Neuronal stem cell (in vitro differentiated cells): ENCODE results near the gene LRRTM4.

Source experiments
- DNase-seq: peaks from one replicate; pipeline ENCODE4 v3.0.0-alpha.2; 2013; ENCODE audit warnings: low spot score
- H2AFZ ChIP-seq: one replicate; pipeline ENCODE4 v1.6.1; 2013; ENCODE audit warnings: mild to moderate bottlenecking, low read length, inconsistent platforms
- H2AK5ac ChIP-seq: 2 replicates; pipeline ENCODE4 v1.6.1; 2013; ENCODE audit warnings: low read depth, mild to moderate bottlenecking, inconsistent platforms, low read length, moderate library complexity, mixed read lengths
- H2BK120ac ChIP-seq: 2 replicates; pipeline ENCODE4 v1.6.1; 2013; ENCODE audit warnings: low read depth, mild to moderate bottlenecking, inconsistent platforms, low read length, moderate library complexity, mixed read lengths
- H2BK12ac ChIP-seq: one replicate; pipeline ENCODE4 v1.6.1; 2013; ENCODE audit warnings: low read length, inconsistent platforms
- H2BK15ac ChIP-seq: 2 replicates; pipeline ENCODE4 v1.6.1; 2013; ENCODE audit warnings: mild to moderate bottlenecking, low read length, inconsistent platforms, mixed read lengths
- H2BK5ac ChIP-seq: one replicate; pipeline ENCODE4 v1.6.1; 2013; ENCODE audit warnings: inconsistent platforms, mild to moderate bottlenecking, low read length, moderate library complexity
- H3K14ac ChIP-seq: one replicate; pipeline ENCODE4 v1.6.1; 2013; ENCODE audit warnings: low read length, inconsistent platforms
- H3K18ac ChIP-seq: 2 replicates; pipeline ENCODE4 v1.6.1; 2013; ENCODE audit warnings: low read length, inconsistent platforms
- H3K23ac ChIP-seq: 2 replicates; pipeline ENCODE4 v1.6.1; 2013; ENCODE audit warnings: low read depth, mild to moderate bottlenecking, mixed read lengths, low read length, inconsistent platforms; ENCODE audit not compliant: poor library complexity
- H3K27ac ChIP-seq: replicated peaks from 3 replicates; pipeline ENCODE4 v1.5.1; 2013; ENCODE audit warnings: low read length, inconsistent platforms
- H3K27me3 ChIP-seq, 3 experiments: 2 replicates each; pipeline ENCODE4 v1.6.1; 2013; ENCODE audit warnings: low read length in 3 of 3, mild to moderate bottlenecking in 2 of 3, inconsistent platforms in 1 of 3, low read depth in 1 of 3, mixed read lengths in 1 of 3, moderate library complexity in 1 of 3; ENCODE audit not compliant: control insufficient read depth in 3 of 3, insufficient read depth in 3 of 3
- H3K36me3 ChIP-seq, 2 donors: replicated peaks in 1 of 2; 2 replicates each; pipeline ENCODE4 v1.6.1; 2013; ENCODE audit warnings: low read length in 2 of 2; ENCODE audit not compliant: control insufficient read depth in 2 of 2, insufficient read depth in 2 of 2
- H3K4ac ChIP-seq: 2 replicates; pipeline ENCODE4 v1.6.1; 2013; ENCODE audit warnings: inconsistent platforms, mild to moderate bottlenecking, low read length, moderate library complexity
- H3K4me1 ChIP-seq, 2 donors: 1 replicate in 1 of 2; 2 replicates in 1 of 2; pipeline ENCODE4 v1.6.1; 2013; ENCODE audit warnings: low read length in 2 of 2, low read depth in 1 of 2; ENCODE audit not compliant: control insufficient read depth in 2 of 2, insufficient read depth in 1 of 2
- H3K4me2 ChIP-seq: one replicate; pipeline ENCODE4 v1.6.1; 2013; ENCODE audit warnings: mild to moderate bottlenecking, low read length, inconsistent platforms; ENCODE audit not compliant: insufficient read depth, poor library complexity, severe bottlenecking
- H3K4me3 ChIP-seq, 2 donors: 2 replicates each; pipeline ENCODE4 v1.5.1; 2013; ENCODE audit warnings: low read length in 2 of 2, mild to moderate bottlenecking in 2 of 2, inconsistent platforms in 1 of 2, moderate library complexity in 1 of 2
- H3K79me1 ChIP-seq: one replicate; pipeline ENCODE4 v1.6.1; 2013; ENCODE audit warnings: low read depth, mild to moderate bottlenecking, inconsistent platforms, low read length, moderate library complexity
- H3K9ac ChIP-seq: one replicate; pipeline ENCODE4 v1.6.1; 2013; ENCODE audit warnings: mild to moderate bottlenecking, low read depth, low read length, inconsistent platforms; ENCODE audit not compliant: poor library complexity
- H3K9me3 ChIP-seq, 2 donors: replicated peaks in 1 of 2; 2 replicates each; pipeline versions ENCODE3 to v1.6.1; 2013; ENCODE audit warnings: low read length in 2 of 2, mild to moderate bottlenecking in 2 of 2, inconsistent platforms in 1 of 2, low read depth in 1 of 2, mixed read lengths in 1 of 2, moderate library complexity in 1 of 2; ENCODE audit not compliant: control insufficient read depth in 2 of 2, insufficient read depth in 1 of 2
- H4K8ac ChIP-seq: one replicate; pipeline ENCODE4 v1.6.1; 2013; ENCODE audit warnings: low read depth, mild to moderate bottlenecking, inconsistent platforms, low read length, moderate library complexity
- H4K91ac ChIP-seq: one replicate; pipeline ENCODE4 v1.6.1; 2013; ENCODE audit warnings: low read length, low read depth, mild to moderate bottlenecking, inconsistent platforms; ENCODE audit not compliant: poor library complexity
- WGBS, 2 donors: extraction: QIAGEN DNeasy Blood & Tissue Kit; methylation state at CpG; one replicate each; pipeline ENCODE4 v1.1.7; 2013; ENCODE audit warnings: missing lambda C conversion rate in 2 of 2, mixed read lengths in 1 of 2; ENCODE audit not compliant: insufficient read length in 2 of 2, insufficient replicate concordance in 1 of 2; ENCODE audit errors: extremely low coverage in 2 of 2; 5-methylcytosine and 5-hydroxymethylcytosine counted together

The LRRTM4 gene

GRCh38 chr2:76998152-76998551 lies 524.0 kb downstream of the LRRTM4 start:
- H2AFZ ChIP-seq: no peak overlapping the region
- no peak overlapping the region for H3K4me2 ChIP-seq
- no peak overlapping the region for H2AK5ac ChIP-seq
- H3K36me3 ChIP-seq: no peaks in the 10 kb centered on the region
- H3K27me3 ChIP-seq: no peaks in the 10 kb centered on the region
- H3K9ac ChIP-seq: no peak overlapping the region
- no peak overlapping the region for H2BK12ac ChIP-seq
- H3K4me1 ChIP-seq: peaks cover 0 to 2% of the 10 kb centered on the region in 2 donors
- no peak overlapping the region for H2BK120ac ChIP-seq
- no peak overlapping the region for H3K14ac ChIP-seq
- no peak overlapping the region for H2BK15ac ChIP-seq
- H3K18ac ChIP-seq: no peak overlapping the region
- H2BK5ac ChIP-seq: no peak overlapping the region
- H3K79me1 ChIP-seq: no peaks in the 10 kb centered on the region
- no peak overlapping the region for H3K27ac ChIP-seq
- no peaks in the 10 kb centered on the region for H3K9me3 ChIP-seq
- no peak overlapping the region for H3K4ac ChIP-seq
- H4K91ac ChIP-seq: no peak overlapping the region
- no peak overlapping the region for H4K8ac ChIP-seq
- DNase-seq: no peak
- no peak overlapping the region for H3K4me3 ChIP-seq
- H3K23ac ChIP-seq: no peak overlapping the region

- no peak overlapping the region for H3K4me2 ChIP-seq
- no peak overlapping the region for H3K4me3 ChIP-seq
- no peaks in the 10 kb centered on the region for H3K36me3 ChIP-seq
- H3K18ac ChIP-seq: peak overlapping the region; percentile 11
- H2BK15ac ChIP-seq: no peak overlapping the region
- no CpG with 5 or more reads among the region's 1 CpG for WGBS, 2 donors
- no peak overlapping the region for H2BK5ac ChIP-seq
- no peak overlapping the region for H3K23ac ChIP-seq
- no peak overlapping the region for H4K91ac ChIP-seq
- H2AFZ ChIP-seq: no peak overlapping the region
- DNase-seq: no peak
- H3K4me1 ChIP-seq: peaks cover 0 to 2% of the 10 kb centered on the region in 2 donors
- no peak overlapping the region for H3K14ac ChIP-seq
- H3K27me3 ChIP-seq: no peaks in the 10 kb centered on the region
- H2BK12ac ChIP-seq: no peak overlapping the region
- peak overlapping the region; percentile 35 for H2BK120ac ChIP-seq
- no peak overlapping the region for H4K8ac ChIP-seq
- H3K27ac ChIP-seq: no peak overlapping the region
- no peaks in the 10 kb centered on the region for H3K9me3 ChIP-seq
- no peak overlapping the region for H3K9ac ChIP-seq
- H2AK5ac ChIP-seq: no peak overlapping the region
- no peaks in the 10 kb centered on the region for H3K79me1 ChIP-seq
- no peak overlapping the region for H3K4ac ChIP-seq
Measured at GRCh38 chr2:76997296-76997695, 524.9 kb downstream of the LRRTM4 start.

- Histone ChIP-seq H3K27ac (peak overlapping the region; percentile 45), H3K4me2 (no peak overlapping the region), H2BK15ac (no peak overlapping the region), H3K23ac (no peak overlapping the region), H3K18ac (no peak overlapping the region), H3K4me1 (peaks cover 5 to 21% of the 10 kb centered on the region in 2 donors), H2AFZ (peak overlapping the region; percentile 83), H3K9me3 (no peaks in the 10 kb centered on the region), H2BK12ac (no peak overlapping the region), H2BK120ac (no peak overlapping the region), H4K8ac (no peak overlapping the region), H4K91ac (no peak overlapping the region), H3K9ac (no peak overlapping the region), H3K4me3 (no peak overlapping the region), H3K79me1 (no peaks in the 10 kb centered on the region), H3K27me3 (no peaks in the 10 kb centered on the region), H3K36me3 (no peaks in the 10 kb centered on the region), H2BK5ac (no peak overlapping the region), H3K14ac (no peak overlapping the region), H3K4ac (no peak overlapping the region), H2AK5ac (no peak overlapping the region)
- no CpG with 5 or more reads among the region's 11 CpGs for WGBS, 2 donors
- peak; percentile 45 for DNase-seq
Measured at GRCh38 chr2:76985387-76986136, 536.6 kb downstream of the LRRTM4 start.

- Histone ChIP-seq H2AK5ac (no peak overlapping the region), H3K27ac (peak overlapping the region; percentile 29), H2AFZ (peak overlapping the region; percentile 13), H3K14ac (no peak overlapping the region), H2BK15ac (no peak overlapping the region), H3K79me1 (no peaks in the 10 kb centered on the region), H2BK120ac (no peak overlapping the region), H4K8ac (no peak overlapping the region), H3K4me1 (peaks cover 5 to 21% of the 10 kb centered on the region in 2 donors), H3K9ac (no peak overlapping the region), H3K4me2 (no peak overlapping the region), H3K9me3 (no peaks in the 10 kb centered on the region), H3K18ac (peak overlapping the region; percentile 89), H4K91ac (no peak overlapping the region), H3K4ac (no peak overlapping the region), H3K27me3 (no peaks in the 10 kb centered on the region), H3K36me3 (no peaks in the 10 kb centered on the region), H3K23ac (no peak overlapping the region), H2BK5ac (no peak overlapping the region), H3K4me3 (no peak overlapping the region), H2BK12ac (no peak overlapping the region)
- WGBS, 2 donors: no CpG with 5 or more reads among the region's 2 CpGs
- no peak for DNase-seq
Measured at GRCh38 chr2:76984359-76984758, 537.8 kb downstream of the LRRTM4 start.
